K562 (cell line): ENCODE measurements around the gene FUCA1. TPM values are rescaled to one million over a fixed set of nuclear protein-coding genes. Genes with fewer than 3 reads are reported as not detected.

ENCODE experiments used
- BHLHE40 ChIP-seq: IDR thresholded peaks from 2 replicates; pipeline ENCODE4 v1.6.1; 2011; ENCODE audit warnings: low read length, improper control_type of control experiment
- CREM ChIP-seq: IDR thresholded peaks from 2 replicates; pipeline ENCODE4 v1.6.1; 2014; ENCODE audit warnings: antibody characterized with exemption, low read depth
- CTCF ChIP-seq, 3 experiments: IDR thresholded peaks in 2 of 3; conservative IDR thresholded peaks in 1 of 3; 2 replicates each; pipeline ENCODE4 v1.5.1; 2011 to 2012; ENCODE audit warnings: low read length in 3 of 3, mild to moderate bottlenecking in 3 of 3, control low read depth in 2 of 3, improper control_type of control experiment in 1 of 3, inconsistent platforms in 1 of 3, low read depth in 1 of 3, mixed read lengths in 1 of 3, moderate library complexity in 1 of 3; ENCODE audit not compliant: insufficient read depth in 2 of 3
- MAFG ChIP-seq: fragments of 450-650 bp; conservative IDR thresholded peaks from 2 replicates; pipeline ENCODE4 v1.6.1; 2016; ENCODE audit warnings: missing genetic modification characterization, missing compliant biosample characterization
- NFIC ChIP-seq: fragments of 450-650 bp; IDR thresholded peaks from 2 replicates; pipeline ENCODE4 v1.6.1; 2017; ENCODE audit warnings: mild to moderate bottlenecking, inconsistent platforms
- NFIX ChIP-seq: fragments of 250-450 bp; sonication (Bioruptor Pico); IDR thresholded peaks from 2 replicates; pipeline ENCODE4 v1.4.0; 2020; ENCODE audit warnings: low read depth, mild to moderate bottlenecking, moderate library complexity
- PHF20 ChIP-seq: fragments of 450-650 bp; IDR thresholded peaks from 2 replicates; pipeline ENCODE4 v1.6.1; 2018; ENCODE audit not compliant: partially characterized antibody
- SMARCA4 ChIP-seq: fragments of 450-650 bp; IDR thresholded peaks from 2 replicates; pipeline ENCODE4 v1.6.1; 2016
- SUPT5H ChIP-seq: fragments of 450-650 bp; IDR thresholded peaks from 2 replicates; pipeline ENCODE4 v1.6.1; 2016
- TEAD1 ChIP-seq, 2 experiments: fragments of 450-650 bp in 1 of 2; sonication (generic) in 1 of 2; formaldehyde crosslinking; IDR thresholded peaks; 2 replicates each; pipeline versions ENCODE4 v1.4.0 to v1.8.0; 2020 to 2022; ENCODE audit warnings: mild to moderate bottlenecking in 2 of 2, missing genetic modification reagents in 1 of 2
- XRCC5 ChIP-seq: fragments of 200-400 bp; formaldehyde crosslinking; IDR thresholded peaks from 2 replicates; pipeline ENCODE4 v1.6.1; 2017; ENCODE audit warnings: low read depth, mild to moderate bottlenecking, low read length
- ZFX ChIP-seq: sonication (generic); formaldehyde crosslinking; IDR thresholded peaks from 2 replicates; pipeline ENCODE4 v1.8.0; 2022; ENCODE audit warnings: mild to moderate bottlenecking, missing genetic modification reagents, moderate library complexity
- ZNF184 ChIP-seq: sonication (generic); formaldehyde crosslinking; IDR thresholded peaks from 2 replicates; pipeline ENCODE4 v1.5.0; 2020; ENCODE audit warnings: missing genetic modification reagents
- ZNF586 ChIP-seq: fragments of 450-650 bp; formaldehyde crosslinking; conservative IDR thresholded peaks from 2 replicates; pipeline ENCODE4 v1.4.0; 2020; ENCODE audit warnings: mild to moderate bottlenecking, moderate library complexity
- polyA plus RNA-seq, 8 experiments: library from polyadenylated mRNA; depleted of rRNA in 4 of 8; stranded (reverse) in 5 of 8; unstranded in 3 of 8; fragments of >200 nt; fragmentation: Nextera tagmentation in 2 of 8; fragmentation: Illumina TruSeq in 1 of 8; extraction: Ambion mirVana in 2 of 8; extraction: Trizol in 1 of 8; gene quantifications; 2 replicates each; pipeline versions ENCODE4 v1.2.1 to v1.2.3, GENCODE V29; 2011 to 2014; ENCODE audit warnings: inconsistent platforms in 1 of 8, missing spikeins in 1 of 8
- total RNA-seq, 7 experiments: library from RNA; depleted of rRNA in 6 of 7; stranded (reverse); fragments of >200 nt in 6 of 7; fragmentation: Illumina TruSeq in 2 of 7; extraction: Trizol in 2 of 7; gene quantifications; 2 replicates each; pipeline versions ENCODE4 v1.2.1 to v1.2.3, GENCODE V29; 2011 to 2021; ENCODE audit warnings: low replicate concordance in 1 of 7
- TF ChIP-seq, protein P1 (sequence below): fragments of 450-650 bp; IDR thresholded peaks from 2 replicates; pipeline ENCODE4 v1.6.1; 2016; ENCODE audit warnings: low read depth
- TF ChIP-seq, protein P2 (sequence below), 2 experiments: fragments of 450-650 bp; conservative IDR thresholded peaks; 2 replicates each; pipeline ENCODE4 v1.6.1; 2017; ENCODE audit warnings: mild to moderate bottlenecking in 2 of 2, moderate library complexity in 2 of 2
- TF ChIP-seq, protein P3 (sequence below): fragments of 250-450 bp; sonication (Bioruptor Pico); IDR thresholded peaks from 2 replicates; pipeline ENCODE4 v1.4.0; 2020

FUCA1 gene
- total and polyA plus RNA-seq, 9 of the 15 experiments (the other 6 are each of a cell fraction or from before 2014, with no cell fraction given): 7.0 to 20.5 (median 13.5) TPM

DNA sequence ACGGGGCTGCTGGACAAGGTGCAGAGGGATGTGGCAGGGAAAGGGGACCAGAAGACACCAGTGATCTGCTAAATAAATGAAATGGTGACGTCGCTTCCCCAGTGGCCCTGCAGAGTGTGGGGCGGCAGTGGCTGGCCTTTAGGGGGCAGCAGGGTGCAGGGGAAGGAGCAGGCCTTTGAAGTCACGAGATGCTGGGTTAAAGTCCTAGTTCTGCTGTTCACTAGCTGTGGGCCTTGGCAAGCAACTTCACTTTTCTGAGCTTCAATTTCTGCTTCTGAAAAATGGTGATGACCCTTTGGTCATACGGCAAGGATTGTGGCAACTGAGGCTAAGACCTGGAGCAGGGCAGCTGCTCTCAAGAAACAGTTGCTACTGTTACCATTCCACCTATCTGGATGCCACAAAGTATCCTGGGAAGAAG is 58.3 kb downstream of the FUCA1 start (continued):
- peak; percentile 96 to 98 (median 98) for TF ChIP-seq CTCF (IDR thresholded peaks at IDR 0.05 in 2 of 3, conservative IDR thresholded peaks at IDR 0.05 in 1 of 3; ENCODE audit: insufficient read depth in 2 of 3, low read depth in 1 of 3, low read length in 3 of 3)
- TF ChIP-seq CREM: peak; percentile 90
- TF ChIP-seq, protein P1, sequence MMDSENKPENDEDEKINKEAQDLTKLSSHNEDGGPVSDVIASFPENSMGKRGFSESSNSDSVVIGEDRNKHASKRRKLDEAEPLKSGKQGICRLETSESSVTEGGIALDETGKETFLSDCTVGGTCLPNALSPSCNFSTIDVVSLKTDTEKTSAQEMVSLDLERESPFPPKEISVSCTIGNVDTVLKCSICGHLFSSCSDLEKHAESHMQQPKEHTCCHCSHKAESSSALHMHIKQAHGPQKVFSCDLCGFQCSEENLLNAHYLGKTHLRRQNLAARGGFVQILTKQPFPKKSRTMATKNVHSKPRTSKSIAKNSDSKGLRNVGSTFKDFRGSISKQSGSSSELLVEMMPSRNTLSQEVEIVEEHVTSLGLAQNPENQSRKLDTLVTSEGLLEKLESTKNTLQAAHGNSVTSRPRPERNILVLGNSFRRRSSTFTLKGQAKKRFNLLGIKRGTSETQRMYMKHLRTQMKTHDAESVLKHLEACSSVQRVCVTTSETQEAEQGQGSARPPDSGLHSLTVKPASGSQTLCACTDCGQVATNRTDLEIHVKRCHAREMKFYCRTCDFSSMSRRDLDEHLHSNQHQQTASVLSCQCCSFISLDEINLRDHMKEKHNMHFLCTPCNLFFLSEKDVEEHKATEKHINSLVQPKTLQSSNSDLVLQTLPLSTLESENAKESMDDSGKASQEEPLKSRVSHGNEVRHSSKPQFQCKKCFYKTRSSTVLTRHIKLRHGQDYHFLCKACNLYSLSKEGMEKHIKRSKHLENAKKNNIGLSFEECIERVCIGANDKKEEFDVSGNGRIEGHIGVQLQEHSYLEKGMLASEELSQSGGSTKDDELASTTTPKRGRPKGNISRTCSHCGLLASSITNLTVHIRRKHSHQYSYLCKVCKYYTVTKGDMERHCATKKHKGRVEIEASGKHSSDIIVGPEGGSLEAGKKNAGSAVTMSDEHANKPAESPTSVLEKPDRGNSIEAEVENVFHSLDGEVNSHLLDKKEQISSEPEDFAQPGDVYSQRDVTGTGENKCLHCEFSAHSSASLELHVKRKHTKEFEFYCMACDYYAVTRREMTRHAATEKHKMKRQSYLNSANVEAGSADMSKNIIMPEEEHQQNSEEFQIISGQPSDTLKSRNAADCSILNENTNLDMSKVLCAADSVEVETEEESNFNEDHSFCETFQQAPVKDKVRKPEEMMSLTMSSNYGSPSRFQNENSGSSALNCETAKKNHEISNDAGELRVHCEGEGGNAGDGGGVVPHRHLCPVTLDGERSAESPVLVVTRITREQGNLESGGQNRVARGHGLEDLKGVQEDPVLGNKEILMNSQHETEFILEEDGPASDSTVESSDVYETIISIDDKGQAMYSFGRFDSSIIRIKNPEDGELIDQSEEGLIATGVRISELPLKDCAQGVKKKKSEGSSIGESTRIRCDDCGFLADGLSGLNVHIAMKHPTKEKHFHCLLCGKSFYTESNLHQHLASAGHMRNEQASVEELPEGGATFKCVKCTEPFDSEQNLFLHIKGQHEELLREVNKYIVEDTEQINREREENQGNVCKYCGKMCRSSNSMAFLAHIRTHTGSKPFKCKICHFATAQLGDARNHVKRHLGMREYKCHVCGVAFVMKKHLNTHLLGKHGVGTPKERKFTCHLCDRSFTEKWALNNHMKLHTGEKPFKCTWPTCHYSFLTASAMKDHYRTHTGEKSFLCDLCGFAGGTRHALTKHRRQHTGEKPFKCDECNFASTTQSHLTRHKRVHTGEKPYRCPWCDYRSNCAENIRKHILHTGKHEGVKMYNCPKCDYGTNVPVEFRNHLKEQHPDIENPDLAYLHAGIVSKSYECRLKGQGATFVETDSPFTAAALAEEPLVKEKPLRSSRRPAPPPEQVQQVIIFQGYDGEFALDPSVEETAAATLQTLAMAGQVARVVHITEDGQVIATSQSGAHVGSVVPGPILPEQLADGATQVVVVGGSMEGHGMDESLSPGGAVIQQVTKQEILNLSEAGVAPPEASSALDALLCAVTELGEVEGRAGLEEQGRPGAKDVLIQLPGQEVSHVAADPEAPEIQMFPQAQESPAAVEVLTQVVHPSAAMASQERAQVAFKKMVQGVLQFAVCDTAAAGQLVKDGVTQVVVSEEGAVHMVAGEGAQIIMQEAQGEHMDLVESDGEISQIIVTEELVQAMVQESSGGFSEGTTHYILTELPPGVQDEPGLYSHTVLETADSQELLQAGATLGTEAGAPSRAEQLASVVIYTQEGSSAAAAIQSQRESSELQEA: peak; percentile 37; the same call in 1 of the 2 replicates
- peak; percentile 18; the same call in 1 of the 2 replicates for TF ChIP-seq SMARCA4
- TF ChIP-seq, protein P2, sequence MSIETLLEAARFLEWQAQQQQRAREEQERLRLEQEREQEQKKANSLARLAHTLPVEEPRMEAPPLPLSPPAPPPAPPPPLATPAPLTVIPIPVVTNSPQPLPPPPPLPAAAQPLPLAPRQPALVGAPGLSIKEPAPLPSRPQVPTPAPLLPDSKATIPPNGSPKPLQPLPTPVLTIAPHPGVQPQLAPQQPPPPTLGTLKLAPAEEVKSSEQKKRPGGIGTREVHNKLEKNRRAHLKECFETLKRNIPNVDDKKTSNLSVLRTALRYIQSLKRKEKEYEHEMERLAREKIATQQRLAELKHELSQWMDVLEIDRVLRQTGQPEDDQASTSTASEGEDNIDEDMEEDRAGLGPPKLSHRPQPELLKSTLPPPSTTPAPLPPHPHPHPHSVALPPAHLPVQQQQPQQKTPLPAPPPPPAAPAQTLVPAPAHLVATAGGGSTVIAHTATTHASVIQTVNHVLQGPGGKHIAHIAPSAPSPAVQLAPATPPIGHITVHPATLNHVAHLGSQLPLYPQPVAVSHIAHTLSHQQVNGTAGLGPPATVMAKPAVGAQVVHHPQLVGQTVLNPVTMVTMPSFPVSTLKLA (conservative IDR thresholded peaks at IDR 0.05): peak in 1 of 2 experiments; percentile 38; a peak in 1 of 4 replicates
- TF ChIP-seq ZNF184 (CRISPR knock-in tag): no peak
- no peak for TF ChIP-seq ZNF586 (CRISPR knock-in tag)
- no peak for TF ChIP-seq SUPT5H
- TF ChIP-seq PHF20: no peak
- TF ChIP-seq MAFG (tag): no peak
- no peak; the same call in 1 of the 2 replicates for TF ChIP-seq ZFX
- peak; percentile 96 for TF ChIP-seq XRCC5
- peak; percentile 98 for TF ChIP-seq BHLHE40
- TF ChIP-seq, protein P3, sequence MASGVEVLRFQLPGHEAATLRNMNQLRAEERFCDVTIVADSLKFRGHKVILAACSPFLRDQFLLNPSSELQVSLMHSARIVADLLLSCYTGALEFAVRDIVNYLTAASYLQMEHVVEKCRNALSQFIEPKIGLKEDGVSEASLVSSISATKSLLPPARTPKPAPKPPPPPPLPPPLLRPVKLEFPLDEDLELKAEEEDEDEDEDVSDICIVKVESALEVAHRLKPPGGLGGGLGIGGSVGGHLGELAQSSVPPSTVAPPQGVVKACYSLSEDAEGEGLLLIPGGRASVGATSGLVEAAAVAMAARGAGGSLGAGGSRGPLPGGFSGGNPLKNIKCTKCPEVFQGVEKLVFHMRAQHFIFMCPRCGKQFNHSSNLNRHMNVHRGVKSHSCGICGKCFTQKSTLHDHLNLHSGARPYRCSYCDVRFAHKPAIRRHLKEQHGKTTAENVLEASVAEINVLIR (CRISPR knock-in tag): no peak
- TF ChIP-seq NFIC: 0 out of 2 replicates have a peak, but pooled peaks have one; percentile 43
- 0 out of 4 replicates have a peak, but pooled peaks of 1 of the 2 experiments have one; percentile 4 for TF ChIP-seq TEAD1 (CRISPR knock-in tag; IDR thresholded peaks at IDR 0.05)
- no peak for TF ChIP-seq NFIX (CRISPR knock-in tag)
